GM19468 (cell line): ENCODE data around the gene OCEL1.
A peak's percentile ranks its signal among the peaks of the same experiment; 100 is the strongest.
"Not testable (repeated sequence)": the region's sequence is repeated elsewhere in the genome, so short reads cannot be mapped to it uniquely, and the experiment has no call there.

Experiments used
- ATAC-seq: cut with Tn5 transposase; IDR thresholded peaks from one replicate; pipeline ENCODE4 v1.9.1; 2021; ENCODE audit warnings: mild to moderate bottlenecking, moderate library complexity, moderate number of reproducible peaks; ENCODE audit not compliant: unreplicated experiment; ENCODE audit errors: extremely low read depth

The OCEL1 gene, protein sequence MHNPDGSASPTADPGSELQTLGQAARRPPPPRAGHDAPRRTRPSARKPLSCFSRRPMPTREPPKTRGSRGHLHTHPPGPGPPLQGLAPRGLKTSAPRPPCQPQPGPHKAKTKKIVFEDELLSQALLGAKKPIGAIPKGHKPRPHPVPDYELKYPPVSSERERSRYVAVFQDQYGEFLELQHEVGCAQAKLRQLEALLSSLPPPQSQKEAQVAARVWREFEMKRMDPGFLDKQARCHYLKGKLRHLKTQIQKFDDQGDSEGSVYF

DNA sequence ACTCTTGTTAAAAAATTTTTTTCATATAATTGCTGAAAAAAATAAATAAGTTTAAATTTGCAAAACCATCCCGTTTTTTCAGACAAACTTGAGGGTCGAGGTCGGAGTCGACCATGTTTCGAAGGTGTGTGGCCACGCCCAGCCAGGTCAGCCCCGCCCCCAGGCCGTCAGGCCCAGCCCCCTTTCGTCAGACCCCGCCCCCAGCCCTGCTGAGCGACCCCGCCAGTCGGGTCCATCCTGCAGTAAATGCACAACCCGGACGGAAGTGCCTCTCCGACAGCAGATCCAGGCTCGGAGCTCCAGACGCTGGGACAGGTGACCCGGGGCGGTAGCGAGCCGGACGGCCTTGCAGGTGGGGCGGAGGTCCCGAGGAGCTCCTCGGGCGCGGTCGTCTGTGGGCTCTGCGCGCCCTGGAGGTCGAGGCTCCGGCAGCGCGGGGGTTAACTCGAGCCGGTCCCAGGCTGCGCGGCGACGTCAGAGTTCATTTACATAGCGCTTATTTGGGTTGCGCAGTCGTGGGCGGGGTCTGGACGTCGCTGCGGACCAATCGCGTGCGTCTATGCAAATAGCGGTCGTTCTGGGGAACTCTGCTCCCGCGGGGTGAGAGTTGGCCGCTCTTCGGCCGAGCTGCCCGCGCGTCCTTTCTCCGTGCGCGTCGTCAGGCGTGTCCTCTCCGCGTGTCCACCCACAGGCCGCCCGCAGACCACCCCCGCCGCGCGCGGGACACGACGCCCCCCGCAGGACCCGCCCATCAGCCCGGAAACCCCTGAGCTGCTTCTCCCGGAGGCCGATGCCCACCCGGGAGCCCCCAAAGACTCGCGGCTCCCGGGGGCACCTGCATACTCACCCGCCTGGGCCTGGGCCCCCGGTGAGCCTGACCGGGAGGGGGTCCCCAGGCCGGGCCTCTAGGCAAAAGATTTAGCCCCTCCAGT lies at the start of gene OCEL1:
Gene OCEL1, plus strand, starts transcription at position 225 of the 932 bp plus-strand sequence. Its CDS starts 22 bp downstream, at position 247.
- ATAC-seq, result peak; percentile 69

GRCh38 chr19:17178291-17178690 lies 47.7 kb upstream of the OCEL1 start:
- no peak for ATAC-seq

DNA sequence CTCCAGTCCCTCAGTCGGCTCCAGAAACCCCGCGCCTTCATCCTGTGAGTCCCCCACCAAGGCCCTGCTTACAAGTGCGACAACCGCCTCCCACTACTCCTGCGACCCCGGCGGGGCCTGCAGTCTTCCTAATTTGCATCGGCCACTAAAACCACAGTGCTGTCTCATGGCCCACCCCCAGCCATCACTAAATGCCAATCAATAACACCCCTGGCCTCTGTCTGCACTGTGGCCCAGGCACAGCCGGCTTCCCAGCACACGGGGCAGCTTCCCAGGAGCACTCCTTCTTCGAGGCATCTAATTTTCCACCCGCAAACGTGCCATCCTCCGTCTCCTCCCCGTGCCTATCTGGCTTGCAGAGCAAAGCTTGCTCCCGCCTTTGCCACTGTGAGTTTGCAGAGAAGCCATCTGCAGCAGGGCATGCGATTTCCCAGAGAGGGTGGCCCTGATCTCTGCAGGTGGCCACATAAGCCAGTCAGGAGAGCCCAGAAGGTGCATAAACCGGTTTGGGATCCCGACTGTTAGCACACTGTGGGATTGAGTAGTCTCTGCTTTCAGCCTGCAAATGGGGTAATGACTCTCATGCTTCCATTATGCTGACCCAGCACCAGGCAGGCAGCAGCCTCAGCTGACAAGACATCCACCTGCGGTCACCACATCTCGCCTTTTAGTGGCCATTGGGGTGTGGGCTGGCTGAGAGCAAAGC lies 44.9 kb upstream of the OCEL1 start:
- no peak for ATAC-seq

- no peak for ATAC-seq
Measured at GRCh38 chr19:17183271-17183761, 42.7 kb upstream of the OCEL1 start.

DNA sequence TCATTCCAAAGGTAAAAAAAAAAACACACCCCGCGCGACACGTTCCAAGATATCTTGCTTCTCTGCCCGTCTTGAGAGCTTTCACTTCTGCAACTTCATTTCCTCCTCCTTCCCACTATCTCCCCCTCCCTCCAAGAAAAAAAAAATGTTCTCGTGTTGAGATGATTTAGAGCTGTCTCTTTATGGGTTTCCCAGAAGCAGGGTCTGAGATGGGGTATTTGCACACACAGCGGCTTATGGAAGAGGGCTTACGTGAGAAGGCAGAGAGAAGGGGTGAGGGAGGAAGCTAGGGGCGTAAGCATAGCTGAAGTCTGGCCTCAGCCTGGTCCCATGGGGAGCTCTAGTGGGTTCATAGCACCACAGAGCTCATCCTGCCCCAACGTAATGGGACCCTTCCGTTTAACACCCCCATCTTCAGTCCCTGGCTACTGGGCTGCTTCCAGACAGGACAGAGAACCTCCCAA lies 42.1 kb upstream of the OCEL1 start:
- ATAC-seq, result no peak

- no peak for ATAC-seq
Measured at GRCh38 chr19:17184371-17184841, 41.6 kb upstream of the OCEL1 start.

GRCh38 chr19:17185590-17185989 lies 40.4 kb upstream of the OCEL1 start:
- ATAC-seq, result no peak

DNA sequence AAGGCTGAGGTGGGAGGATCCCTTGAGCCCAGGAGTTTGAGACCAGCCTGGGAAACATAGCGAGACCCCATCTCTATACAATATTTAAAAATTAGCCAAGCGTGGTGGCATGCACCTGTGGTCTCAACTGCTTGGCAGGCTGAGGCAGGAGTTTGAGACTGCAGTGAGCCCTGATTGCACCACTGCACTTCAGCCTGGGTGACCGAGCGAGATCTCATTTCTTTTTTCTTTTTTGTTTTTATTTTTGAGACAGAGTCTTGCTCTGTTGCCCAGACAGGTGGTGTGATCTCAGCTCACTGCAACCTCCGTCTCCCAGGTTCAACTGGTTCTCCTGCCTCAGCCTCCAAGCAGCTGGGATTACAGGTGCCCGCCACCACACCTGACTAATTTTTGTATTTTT lies 34.3 kb upstream of the OCEL1 start:
- ATAC-seq, result not testable (repeated sequence)

GRCh38 chr19:17192751-17193150 lies 33.3 kb upstream of the OCEL1 start:
- ATAC-seq, result no peak

GRCh38 chr19:17194608-17195007 lies 31.4 kb upstream of the OCEL1 start:
- no peak for ATAC-seq

- no peak for ATAC-seq
Measured at GRCh38 chr19:17195106-17195505, 30.9 kb upstream of the OCEL1 start.

DNA sequence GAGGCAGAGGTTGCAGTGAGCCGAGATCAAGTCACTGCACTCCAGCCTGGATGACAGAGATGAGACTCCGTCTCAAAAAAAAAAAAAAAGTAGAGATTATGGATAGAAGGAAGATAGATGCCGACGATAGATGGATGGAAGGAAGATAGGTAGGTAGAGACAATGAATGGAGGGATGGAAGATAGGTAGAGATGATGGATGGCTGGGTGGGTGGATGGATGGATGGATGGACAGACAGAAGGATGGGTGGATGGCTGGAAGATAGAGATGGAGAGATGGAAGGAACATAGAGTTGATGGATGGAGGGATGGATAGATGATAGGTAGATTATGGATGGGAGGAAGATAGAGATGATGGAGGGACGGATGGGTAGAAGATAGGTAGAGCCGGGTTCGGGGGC lies 29.4 kb upstream of the OCEL1 start:
- ATAC-seq, result no peak

GRCh38 chr19:17197666-17198065 lies 28.4 kb upstream of the OCEL1 start:
- ATAC-seq, result no peak

GRCh38 chr19:17200408-17201079 lies 25.5 kb upstream of the OCEL1 start:
- no peak for ATAC-seq

DNA sequence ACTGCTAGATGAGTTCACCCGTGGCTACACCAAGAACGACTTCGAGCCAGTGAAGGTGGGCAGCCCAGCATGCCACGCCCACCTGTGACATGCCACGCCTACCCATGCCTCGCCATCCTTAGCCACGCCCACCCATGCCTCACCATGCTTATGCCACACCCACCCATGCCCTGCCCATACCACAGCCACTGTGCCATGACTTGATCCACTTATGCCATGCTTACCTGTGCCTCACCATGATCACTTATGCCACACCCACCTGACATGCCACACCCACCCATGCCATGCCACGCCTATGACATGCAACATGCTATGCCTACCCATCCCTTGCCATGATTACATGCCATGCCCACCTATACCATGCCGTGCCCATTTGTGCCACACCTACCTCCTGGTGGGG lies 23.8 kb upstream of the OCEL1 start:
- ATAC-seq, result no peak

DNA sequence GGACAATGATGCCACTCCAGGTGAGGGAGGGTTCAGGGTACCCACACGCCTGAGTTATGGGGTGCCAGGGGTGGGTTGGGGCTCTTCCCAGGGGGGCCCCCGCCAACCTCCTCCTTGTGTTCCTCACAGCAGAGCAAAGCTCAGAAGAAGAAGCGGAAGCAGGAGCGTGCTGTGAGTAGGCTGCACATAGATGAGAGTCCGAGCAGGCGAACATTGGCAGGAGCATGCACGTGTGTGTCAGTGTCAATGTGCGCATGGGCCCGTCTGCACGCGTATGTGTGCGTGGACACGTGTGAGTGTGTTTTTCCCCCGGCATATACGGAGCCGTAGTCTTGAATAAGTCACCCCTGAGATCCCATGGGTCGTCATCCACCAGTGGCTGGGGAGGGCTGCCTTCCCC lies 23.3 kb upstream of the OCEL1 start:
- ATAC-seq, result no peak

- no peak for ATAC-seq
Measured at GRCh38 chr19:17205237-17206140, 20.5 kb upstream of the OCEL1 start.

DNA sequence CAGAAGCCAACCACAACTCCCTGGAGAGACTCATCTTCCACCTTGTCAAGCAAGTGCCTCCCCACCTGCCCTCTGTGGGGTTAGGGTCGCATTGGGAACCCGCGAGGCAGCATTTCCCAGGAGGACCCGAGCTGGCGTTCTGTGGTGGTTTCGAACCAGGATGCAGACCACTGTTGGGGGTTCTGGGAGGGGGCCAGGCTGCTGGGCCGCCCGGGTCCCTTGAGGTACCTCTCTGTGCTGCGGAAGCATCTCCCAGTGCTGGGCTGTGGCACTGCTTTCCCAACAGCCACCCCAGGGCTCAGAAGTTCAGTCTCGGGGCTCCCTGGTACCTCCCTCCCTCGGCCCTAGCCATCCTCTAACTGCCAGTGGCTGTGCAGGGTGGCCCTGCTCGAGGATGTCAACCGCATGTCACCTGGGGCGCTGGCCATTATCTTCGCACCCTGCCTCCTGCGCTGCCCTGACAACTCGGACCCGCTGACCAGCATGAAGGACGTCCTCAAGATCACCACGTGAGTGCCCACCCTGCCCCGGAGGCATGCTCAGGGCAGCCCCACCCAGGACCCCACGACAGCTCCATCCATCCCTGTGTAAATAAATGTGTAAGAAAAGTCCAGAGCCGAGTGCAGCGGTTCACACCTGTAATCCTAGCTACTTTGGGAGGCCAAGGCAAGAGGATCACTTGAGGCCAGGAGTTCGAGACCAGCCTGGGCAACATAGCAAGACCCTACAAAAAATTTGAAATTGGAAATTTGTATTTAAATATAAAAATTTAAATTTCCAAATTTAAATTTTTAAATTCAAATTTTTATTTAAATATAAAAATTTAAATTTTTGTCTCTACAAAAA lies 19.1 kb upstream of the OCEL1 start:
- ATAC-seq, result no peak
